Measurements from ENCODE around the gene BTBD16. TPM values are rescaled to one million over a fixed set of nuclear protein-coding genes. Genes with fewer than 3 reads are reported as not detected.

The BTBD16 gene
- total and polyA plus RNA-seq, 2 of the 13 experiments (the other 11 are each of a cell fraction or from before 2014, with no cell fraction given) = 5.0 to 11.9 TPM

- TF ChIP-seq BCLAF1 (IDR thresholded peaks at IDR 0.05) (no peak), ZNF264 (CRISPR knock-in tag; IDR thresholded peaks at IDR 0.05) (no peak), ELF3 (CRISPR knock-in tag; IDR thresholded peaks at IDR 0.05) (no peak), RAD21 (CRISPR knock-in tag; IDR thresholded peaks at IDR 0.05) (peak; percentile 35; the same call in 1 of the 2 replicates), ZFP36L2 (CRISPR knock-in tag; IDR thresholded peaks at IDR 0.05) (no peak), PRDM4 (CRISPR knock-in tag; IDR thresholded peaks at IDR 0.05; ENCODE audit: borderline replicate concordance) (no peak), ZNF512B (CRISPR knock-in tag; IDR thresholded peaks at IDR 0.05; ENCODE audit: borderline replicate concordance) (no peak), BRF2 (CRISPR knock-in tag; IDR thresholded peaks at IDR 0.05) (no peak), PCBP2 (optimal IDR thresholded peaks at IDR 0.05; ENCODE audit: low read depth, low read length, poor library complexity, severe bottlenecking) (no peak), HCFC1 (IDR thresholded peaks at IDR 0.05; ENCODE audit: low read depth, low read length) (no peak), AHR (CRISPR knock-in tag; IDR thresholded peaks at IDR 0.05) (peak; percentile 70; the same call in 1 of the 2 replicates), ZNF121 (CRISPR knock-in tag; IDR thresholded peaks at IDR 0.05) (0 out of 2 replicates have a peak, but pooled peaks have one; percentile 13), HMG20A (CRISPR knock-in tag; IDR thresholded peaks at IDR 0.05; ENCODE audit: borderline replicate concordance) (no peak), THYN1 (CRISPR knock-in tag; IDR thresholded peaks at IDR 0.05; ENCODE audit: borderline replicate concordance, low read depth) (no peak), HDAC1 (CRISPR knock-in tag; IDR thresholded peaks at IDR 0.05) (peak; percentile 61; the same call in 1 of the 2 replicates), ZNF503 (CRISPR knock-in tag; IDR thresholded peaks at IDR 0.05) (peak; percentile 59), PCBP1 (IDR thresholded peaks at IDR 0.05; ENCODE audit: borderline replicate concordance, low read depth, low read length) (no peak)
These were observed 104.0 kb downstream of the BTBD16 start (continued) for GRCh38 chr10:122374859-122375678.

Data from HepG2 (cell line).